RWPE1 (cell line): ENCODE data around the gene BICD2.
"Not testable (repeated sequence)": the region's sequence is repeated elsewhere in the genome, so short reads cannot be mapped to it uniquely, and the experiment has no call there.

Experiments
- CTCF ChIA-PET: fragments of 350-600 bp; sonication (Branson Sonifier 250); formaldehyde crosslinking; extraction: SDS; loops from one replicate; lab custom pipeline; 2021; lab: Yijun Ruan, JAX
- POLR2A ChIA-PET: fragments of 400-600 bp; formaldehyde crosslinking; extraction: SDS; loops from one replicate; lab custom pipeline; 2020; ENCODE audit warnings: antibody characterized with exemption; ENCODE audit not compliant: low non-redundant PET; lab: Yijun Ruan, JAX
- DNase-seq: peaks from one replicate; pipeline ENCODE4 v3.0.0; 2012; ENCODE audit warnings: low spot score
- H3K27ac ChIP-seq: fragments of 450-650 bp; 2 replicates; pipeline ENCODE4 v1.5.1; 2017
- TF ChIP-seq, protein P1 (sequence below): fragments of 450-650 bp; conservative IDR thresholded peaks from 2 replicates; pipeline ENCODE4 v1.5.1; 2017; ENCODE audit warnings: low read depth, mild to moderate bottlenecking

Gene BICD2

DNA sequence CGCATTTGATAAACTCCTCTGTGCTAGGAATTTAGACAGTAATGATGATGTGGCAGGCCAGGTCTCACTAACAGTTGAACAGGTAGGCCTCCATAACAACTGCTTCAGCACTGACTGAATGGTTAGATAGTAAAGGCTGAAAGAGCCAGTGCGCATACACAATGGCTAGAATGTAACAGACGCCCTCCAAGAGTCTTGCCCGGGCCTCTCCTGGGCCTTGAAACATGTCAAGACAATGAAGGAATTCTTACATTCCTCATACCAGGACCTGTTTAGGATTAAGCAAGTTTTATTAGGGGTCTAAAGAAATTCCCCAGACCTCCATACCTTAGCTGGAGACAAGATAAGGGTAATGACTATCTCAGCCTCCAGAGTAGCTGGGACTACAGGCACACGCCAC, 6.7 kb upstream of the BICD2 start:
- ChIA-PET POLR2A (no interaction called here), CTCF (interaction anchor here (0.5 to 0.6 kb wide), 2 partner anchors 12 to 49 kb away, joined by 3 read pairs; no protein-coding TSS in a partner anchor)
- peak overlapping the region; percentile 86 for H3K27ac ChIP-seq
- TF ChIP-seq, protein P1, sequence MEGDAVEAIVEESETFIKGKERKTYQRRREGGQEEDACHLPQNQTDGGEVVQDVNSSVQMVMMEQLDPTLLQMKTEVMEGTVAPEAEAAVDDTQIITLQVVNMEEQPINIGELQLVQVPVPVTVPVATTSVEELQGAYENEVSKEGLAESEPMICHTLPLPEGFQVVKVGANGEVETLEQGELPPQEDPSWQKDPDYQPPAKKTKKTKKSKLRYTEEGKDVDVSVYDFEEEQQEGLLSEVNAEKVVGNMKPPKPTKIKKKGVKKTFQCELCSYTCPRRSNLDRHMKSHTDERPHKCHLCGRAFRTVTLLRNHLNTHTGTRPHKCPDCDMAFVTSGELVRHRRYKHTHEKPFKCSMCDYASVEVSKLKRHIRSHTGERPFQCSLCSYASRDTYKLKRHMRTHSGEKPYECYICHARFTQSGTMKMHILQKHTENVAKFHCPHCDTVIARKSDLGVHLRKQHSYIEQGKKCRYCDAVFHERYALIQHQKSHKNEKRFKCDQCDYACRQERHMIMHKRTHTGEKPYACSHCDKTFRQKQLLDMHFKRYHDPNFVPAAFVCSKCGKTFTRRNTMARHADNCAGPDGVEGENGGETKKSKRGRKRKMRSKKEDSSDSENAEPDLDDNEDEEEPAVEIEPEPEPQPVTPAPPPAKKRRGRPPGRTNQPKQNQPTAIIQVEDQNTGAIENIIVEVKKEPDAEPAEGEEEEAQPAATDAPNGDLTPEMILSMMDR, result no peak
- DNase-seq, result no peak

DNA sequence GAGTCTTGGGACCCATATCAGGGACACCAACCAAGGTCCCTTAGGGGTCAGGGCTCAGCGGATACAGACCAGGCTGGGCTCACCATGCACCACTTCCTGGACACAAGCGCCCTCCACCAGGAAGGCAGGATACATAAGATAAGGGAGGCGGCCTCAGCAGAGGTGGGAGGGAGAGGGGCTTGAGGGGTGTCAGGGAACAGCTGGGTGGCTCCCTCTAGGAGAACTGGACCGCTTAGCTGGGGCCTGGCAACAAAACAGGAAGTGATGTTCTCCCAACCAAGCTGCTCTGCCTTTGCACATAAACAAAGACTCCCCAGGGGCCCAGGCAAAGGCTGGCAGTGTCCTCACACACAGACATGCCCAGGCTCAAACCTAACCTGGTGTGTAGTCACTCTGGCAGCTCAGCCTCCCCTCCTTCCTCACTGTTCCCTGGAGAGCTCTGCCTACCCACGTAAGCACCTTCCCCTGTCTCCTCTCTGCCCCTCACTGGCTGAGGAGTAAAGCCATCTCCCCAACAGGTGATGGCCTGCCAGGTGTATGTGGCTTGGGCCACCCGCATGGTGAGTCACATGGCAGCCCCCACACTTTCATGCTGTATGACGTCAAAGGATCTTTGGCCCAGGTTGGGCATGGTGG, 5.8 kb upstream of the BICD2 start:
- TF ChIP-seq, protein P1, result no peak
- POLR2A ChIA-PET, result no interaction called here
- CTCF ChIA-PET, result no interaction called here
- peak overlapping the region; percentile 86 for H3K27ac ChIP-seq
- peak; percentile 67 for DNase-seq

DNA sequence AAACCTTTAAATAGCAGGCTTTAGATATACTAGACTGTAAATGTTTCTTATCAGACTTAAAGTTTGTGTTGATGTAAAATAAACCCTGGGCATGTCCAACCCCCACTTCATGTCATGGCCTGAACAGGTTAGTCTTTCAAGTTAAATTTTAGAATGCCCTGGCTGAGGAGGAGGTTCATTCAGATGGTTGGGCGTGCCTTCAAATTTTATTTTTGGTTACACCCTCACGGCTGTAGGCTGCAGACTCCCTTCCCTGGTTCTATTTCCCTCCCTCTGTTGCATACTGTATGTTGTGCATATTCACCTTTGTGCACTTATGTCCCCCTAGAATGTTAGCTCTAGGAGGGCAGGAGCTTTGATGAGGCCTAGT, 5.3 kb upstream of the BICD2 start:
- POLR2A ChIA-PET, result no interaction called here
- CTCF ChIA-PET, result no interaction called here
- peak overlapping the region; percentile 86 for H3K27ac ChIP-seq
- TF ChIP-seq, protein P1, result no peak
- DNase-seq, result no peak

DNA sequence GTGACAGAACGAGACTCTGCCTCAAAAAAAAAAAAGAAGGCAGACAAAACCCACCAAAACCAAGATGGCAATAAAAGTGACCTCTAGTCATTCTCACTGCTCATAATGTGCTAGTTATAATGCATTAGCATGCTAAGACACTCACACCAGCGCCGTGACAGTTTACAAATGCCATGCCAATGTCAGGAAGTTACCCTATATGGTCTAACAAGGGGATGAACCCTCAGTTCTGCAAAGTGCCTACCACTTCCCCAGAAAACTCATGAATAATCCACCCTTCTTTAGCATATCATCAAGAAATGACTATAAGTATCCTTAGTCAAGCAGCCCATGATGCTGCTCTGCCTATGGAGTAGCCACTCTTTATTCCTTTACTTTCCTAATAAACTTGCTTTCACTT, 4.7 kb upstream of the BICD2 start:
- TF ChIP-seq, protein P1, result no peak
- CTCF ChIA-PET, result no interaction called here
- POLR2A ChIA-PET, result no interaction called here
- DNase-seq, result no peak
- no peak overlapping the region for H3K27ac ChIP-seq

DNA sequence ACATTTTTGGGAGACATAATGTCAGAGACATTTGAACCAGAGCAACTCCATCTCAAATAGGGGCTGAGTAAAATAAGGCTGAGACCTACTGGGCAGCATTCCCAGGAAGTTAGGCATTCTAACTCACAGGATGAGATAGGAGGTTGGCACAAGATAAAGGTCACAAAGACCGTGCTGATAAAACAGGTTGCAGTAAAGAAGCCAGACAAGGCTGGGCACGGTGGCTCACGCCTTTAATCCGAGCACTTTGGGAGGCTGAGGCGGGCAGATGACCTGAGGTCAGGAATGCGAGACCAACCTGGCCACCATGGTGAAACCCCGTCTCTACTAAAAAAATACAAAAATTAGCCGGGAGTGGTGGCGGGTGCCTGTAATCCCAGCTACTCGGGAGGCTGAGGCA, 4.2 kb upstream of the BICD2 start:
- H3K27ac ChIP-seq, CTCF ChIA-PET, DNase-seq, POLR2A ChIA-PET: not testable (repeated sequence)

DNA sequence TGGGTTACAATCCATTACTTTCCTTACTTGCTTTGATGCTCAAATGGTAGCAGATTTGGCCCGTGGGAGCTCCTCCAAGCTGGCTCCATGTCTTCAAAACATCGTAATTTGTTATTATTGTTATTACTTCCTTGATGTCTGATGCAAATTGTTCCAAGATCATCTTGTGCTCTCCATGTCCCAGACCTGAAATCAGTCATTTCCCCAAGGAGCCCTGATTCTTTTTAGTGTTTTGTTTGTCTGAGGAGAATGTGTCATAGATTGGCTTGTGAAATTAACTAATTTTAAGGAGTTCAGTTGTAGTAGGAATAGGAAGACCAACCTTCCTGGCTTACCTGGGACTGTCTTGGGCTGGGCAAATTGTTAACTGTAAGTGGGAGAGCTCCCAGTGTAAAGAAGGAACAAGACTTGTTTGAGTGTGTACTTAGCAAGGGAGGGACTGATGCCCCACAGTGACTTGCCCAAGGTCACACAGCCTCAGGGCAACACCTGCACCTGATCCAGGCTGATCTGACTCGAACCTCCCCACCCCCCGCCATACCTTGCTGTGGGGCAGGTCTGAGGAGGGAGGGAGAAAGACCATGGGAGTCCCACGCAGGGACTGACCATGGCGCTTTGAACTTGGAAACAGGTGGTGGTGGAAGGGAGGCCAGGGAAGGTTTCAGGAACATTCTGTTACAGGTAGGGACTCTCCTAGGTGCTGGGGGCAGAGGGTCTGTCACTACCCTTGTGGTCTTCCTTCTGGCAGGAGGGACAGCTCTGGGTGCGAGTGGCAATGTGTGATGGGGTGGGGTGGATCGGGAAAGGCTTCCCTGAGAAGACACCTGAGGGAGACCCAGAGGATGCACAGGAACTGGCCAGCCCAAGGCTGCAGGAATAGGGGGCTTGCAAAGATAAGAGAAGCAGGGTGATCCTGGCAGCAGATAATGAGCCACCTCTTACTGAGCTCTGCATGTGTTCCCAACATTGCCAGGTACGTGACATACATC, 2.7 kb upstream of the BICD2 start:
- CTCF ChIA-PET, result interaction anchor here (0.6 to 1.0 kb wide), 2 partner anchors 24 to 82 kb away, joined by 3 to 5 read pairs; no protein-coding TSS in a partner anchor
- no peak overlapping the region for H3K27ac ChIP-seq
- POLR2A ChIA-PET, result no interaction called here
- TF ChIP-seq, protein P1, result no peak
- no peak for DNase-seq
